Measurements from ENCODE around the gene SCAMP2. TPM values are rescaled to one million over a fixed set of nuclear protein-coding genes. Genes with fewer than 3 reads are reported as not detected.
"Not testable (repeated sequence)": the region's sequence is repeated elsewhere in the genome, so short reads cannot be mapped to it uniquely, and the experiment has no call there.

The SCAMP2 gene
- total RNA-seq, 2 experiments from 2014 or later: 56.1 to 56.9 TPM

GRCh38 chr15:74895830-74896229 lies 22.7 kb upstream of the SCAMP2 start:
- no peaks in the 10 kb centered on the region for H3K27me3 Mint-ChIP-seq
- H3K4me1 Mint-ChIP-seq (ENCODE audit: low read depth): peaks cover 28% of the 10 kb centered on the region
- DNase-seq: no peak
- H3K27ac Mint-ChIP-seq: peak overlapping the region; percentile 70
- ChIA-PET POLR2A (interaction anchor here (0.6 to 1.1 kb wide), 3 partner anchors 11 to 558 kb away, joined by 3 to 4 read pairs (median 3); partner anchors contain the start of gene FAM219B), CTCF (no interaction called here)
- no peaks in the 10 kb centered on the region for H3K9me3 ChIP-seq (ENCODE audit: control insufficient read depth in 1 of 2, insufficient read depth in 1 of 2, low read length in 2 of 2)
- H3K4me3 ChIP-seq (ENCODE audit: low read length): no peak overlapping the region
- no peaks in the 10 kb centered on the region for H3K9me3 Mint-ChIP-seq
- no peak overlapping the region for H3K4me3 Mint-ChIP-seq
- peak overlapping the region in 1 of 2 donors; percentile 30 for H3K27ac ChIP-seq (ENCODE audit: low read depth in 1 of 2, low read length in 2 of 2)
- H3K4me1 ChIP-seq (ENCODE audit: insufficient read depth, low read length): peaks cover 47% of the 10 kb centered on the region
- intact Hi-C loops (cut with DNase I, micrococcal nuclease): no loop called here
- H3K36me3 ChIP-seq (ENCODE audit: insufficient read depth, low read length): peaks cover 59% of the 10 kb centered on the region
- peaks cover 50% of the 10 kb centered on the region for H3K36me3 Mint-ChIP-seq (ENCODE audit: low read depth)
- H3K27me3 ChIP-seq (ENCODE audit: control insufficient read depth in 1 of 2, insufficient read depth in 2 of 2, low read length in 2 of 2): no peaks in the 10 kb centered on the region
- ATAC-seq (ENCODE audit: poor library complexity): no peak
- TF ChIP-seq, protein P1, sequence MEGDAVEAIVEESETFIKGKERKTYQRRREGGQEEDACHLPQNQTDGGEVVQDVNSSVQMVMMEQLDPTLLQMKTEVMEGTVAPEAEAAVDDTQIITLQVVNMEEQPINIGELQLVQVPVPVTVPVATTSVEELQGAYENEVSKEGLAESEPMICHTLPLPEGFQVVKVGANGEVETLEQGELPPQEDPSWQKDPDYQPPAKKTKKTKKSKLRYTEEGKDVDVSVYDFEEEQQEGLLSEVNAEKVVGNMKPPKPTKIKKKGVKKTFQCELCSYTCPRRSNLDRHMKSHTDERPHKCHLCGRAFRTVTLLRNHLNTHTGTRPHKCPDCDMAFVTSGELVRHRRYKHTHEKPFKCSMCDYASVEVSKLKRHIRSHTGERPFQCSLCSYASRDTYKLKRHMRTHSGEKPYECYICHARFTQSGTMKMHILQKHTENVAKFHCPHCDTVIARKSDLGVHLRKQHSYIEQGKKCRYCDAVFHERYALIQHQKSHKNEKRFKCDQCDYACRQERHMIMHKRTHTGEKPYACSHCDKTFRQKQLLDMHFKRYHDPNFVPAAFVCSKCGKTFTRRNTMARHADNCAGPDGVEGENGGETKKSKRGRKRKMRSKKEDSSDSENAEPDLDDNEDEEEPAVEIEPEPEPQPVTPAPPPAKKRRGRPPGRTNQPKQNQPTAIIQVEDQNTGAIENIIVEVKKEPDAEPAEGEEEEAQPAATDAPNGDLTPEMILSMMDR (IDR thresholded peaks at IDR 0.05): no peak

DNA sequence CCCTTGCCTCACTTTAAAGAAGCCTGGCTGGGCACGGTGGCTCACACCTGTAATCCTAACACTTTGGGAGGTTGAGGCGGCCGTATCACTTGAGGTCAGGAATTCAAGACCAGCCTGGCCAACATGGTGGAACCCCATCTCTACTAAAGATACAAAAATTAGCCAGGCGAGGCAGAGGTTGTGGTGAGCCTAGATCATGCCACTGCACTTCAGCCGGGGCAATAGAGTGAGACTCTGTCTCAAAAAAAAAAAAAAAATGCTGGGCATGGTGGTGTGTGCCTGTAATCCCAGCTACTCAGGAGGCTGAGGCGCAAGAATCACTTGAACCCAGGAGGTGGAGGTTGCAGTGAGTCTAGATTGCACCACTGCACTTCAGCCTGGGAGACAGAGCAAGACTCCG lies 21.2 kb upstream of the SCAMP2 start:
- Histone ChIP-seq H3K27ac (ENCODE audit: low read depth in 1 of 2, low read length in 2 of 2) (peak overlapping the region; percentile 5 to 52), H3K4me1 (ENCODE audit: insufficient read depth, low read length) (peaks cover 61% of the 10 kb centered on the region), H3K36me3 (ENCODE audit: insufficient read depth, low read length) (peaks cover 48% of the 10 kb centered on the region)
- not testable (repeated sequence) for H3K4me3 ChIP-seq (ENCODE audit: low read length); H3K27me3 Mint-ChIP-seq; DNase-seq; ATAC-seq (ENCODE audit: poor library complexity); H3K9me3 ChIP-seq (ENCODE audit: control insufficient read depth in 1 of 2, insufficient read depth in 1 of 2, low read length in 2 of 2); H3K27ac Mint-ChIP-seq; H3K4me3 Mint-ChIP-seq; H3K9me3 Mint-ChIP-seq; H3K27me3 ChIP-seq (ENCODE audit: control insufficient read depth in 1 of 2, insufficient read depth in 2 of 2, low read length in 2 of 2)
- intact Hi-C loops (cut with DNase I, micrococcal nuclease): loop anchor here (5.0 kb wide), 2 partner anchors 43 to 52 kb away; partner anchors contain the start of genes COX5A (in 1 of the 2) and ULK3 (in 1 of the 2)
- ChIA-PET POLR2A (interaction anchor here (1.1 to 2.6 kb wide), 5 partner anchors 12 to 114 kb away, joined by 4 to 21 read pairs (median 6); partner anchors contain the start of gene FAM219B), CTCF (interaction anchor here (0.6 to 1.3 kb wide), 3 partner anchors 12 to 123 kb away, joined by 3 to 4 read pairs (median 3); partner anchors contain the start of gene FAM219B)
- H3K36me3 Mint-ChIP-seq (ENCODE audit: low read depth): peaks cover 46% of the 10 kb centered on the region
- peaks cover 38% of the 10 kb centered on the region for H3K4me1 Mint-ChIP-seq (ENCODE audit: low read depth)

GRCh38 chr15:74893627-74894026 lies 20.5 kb upstream of the SCAMP2 start:
- no peaks in the 10 kb centered on the region for H3K27me3 Mint-ChIP-seq
- POLR2A ChIA-PET: interaction anchor here (0.6 to 2.6 kb wide), 14 partner anchors 8 to 116 kb away, joined by 3 to 21 read pairs (median 5); partner anchors contain the start of genes COX5A, CSK, FAM219B and SCAMP2
- peaks cover 38% of the 10 kb centered on the region for H3K36me3 Mint-ChIP-seq (ENCODE audit: low read depth)
- peak overlapping the region; percentile 70 for H3K4me3 Mint-ChIP-seq
- TF ChIP-seq, protein P1 (IDR thresholded peaks at IDR 0.05): no peak
- Histone ChIP-seq H3K4me3 (ENCODE audit: low read length) (no peak overlapping the region), H3K27ac (ENCODE audit: low read depth in 1 of 2, low read length in 2 of 2) (peak overlapping the region; percentile 5 to 75), H3K9me3 (ENCODE audit: control insufficient read depth in 1 of 2, insufficient read depth in 1 of 2, low read length in 2 of 2) (no peaks in the 10 kb centered on the region), H3K27me3 (ENCODE audit: control insufficient read depth in 1 of 2, insufficient read depth in 2 of 2, low read length in 2 of 2) (no peaks in the 10 kb centered on the region), H3K4me1 (ENCODE audit: insufficient read depth, low read length) (peaks cover 68% of the 10 kb centered on the region), H3K36me3 (ENCODE audit: insufficient read depth, low read length) (peaks cover 41% of the 10 kb centered on the region)
- intact Hi-C loops (cut with DNase I, micrococcal nuclease): loop anchor here (5.0 kb wide), 2 partner anchors 44 to 51 kb away; partner anchors contain the start of genes COX5A (in 1 of the 2) and ULK3 (in 1 of the 2)
- H3K27ac Mint-ChIP-seq: peak overlapping the region; percentile 86
- H3K4me1 Mint-ChIP-seq (ENCODE audit: low read depth): peaks cover 43% of the 10 kb centered on the region
- DNase-seq: peak in 12 of 14 experiments; percentile 24 to 88 (median 33)
- peak; percentile 68 for ATAC-seq (ENCODE audit: poor library complexity)
- CTCF ChIA-PET: interaction anchor here (1.3 to 1.6 kb wide), 2 partner anchors 8 to 122 kb away, joined by 4 to 8 read pairs; no protein-coding TSS in a partner anchor
- no peaks in the 10 kb centered on the region for H3K9me3 Mint-ChIP-seq
